HT-29 (cell line): Measurements from ENCODE around the gene LCA5. TPM values are rescaled to one million over a fixed set of nuclear protein-coding genes. Genes with fewer than 3 reads are reported as not detected.
"Not testable (repeated sequence)": the region's sequence is repeated elsewhere in the genome, so short reads cannot be mapped to it uniquely, and the experiment has no call there.

Experiments
- DNase-seq: peaks from one replicate; pipeline ENCODE4 v3.0.0-alpha.2; 2015; ENCODE audit warnings: low spot score
- small RNA-seq: library from RNA; depleted of rRNA; stranded (forward); fragments of <200 nt; gene quantifications from one replicate; pipeline ENCODE3, GENCODE V24; 2014
- total RNA-seq: library from RNA; depleted of rRNA; stranded (reverse); fragments of >200 nt; shearing (Covaris generic); gene quantifications from 2 replicates; pipeline ENCODE4 v1.2.3, GENCODE V29; 2014; rRNA removed

The LCA5 gene
- total RNA-seq, 1 experiment from 2014 or later: 0.36 TPM

DNA sequence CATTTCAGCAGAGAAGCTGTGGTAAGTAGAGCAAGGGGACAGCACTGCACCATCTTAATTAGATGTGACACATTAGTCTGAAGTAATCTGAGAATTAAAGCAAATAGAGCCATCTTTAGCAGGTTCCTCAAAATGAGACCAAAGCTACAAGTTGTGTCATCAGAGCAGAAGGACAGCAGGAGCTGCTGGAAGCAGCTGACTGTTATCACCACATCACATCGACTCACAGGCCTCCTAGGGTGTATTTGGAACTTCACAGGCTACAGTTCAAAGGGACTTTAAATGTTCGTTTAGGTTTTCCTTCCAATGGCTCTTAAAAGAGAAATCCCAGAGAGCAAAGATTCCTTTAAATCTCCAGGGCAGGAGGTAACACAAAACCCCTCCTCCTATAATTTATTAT lies 69.5 kb downstream of the LCA5 start:
- DNase-seq: no peak

DNA sequence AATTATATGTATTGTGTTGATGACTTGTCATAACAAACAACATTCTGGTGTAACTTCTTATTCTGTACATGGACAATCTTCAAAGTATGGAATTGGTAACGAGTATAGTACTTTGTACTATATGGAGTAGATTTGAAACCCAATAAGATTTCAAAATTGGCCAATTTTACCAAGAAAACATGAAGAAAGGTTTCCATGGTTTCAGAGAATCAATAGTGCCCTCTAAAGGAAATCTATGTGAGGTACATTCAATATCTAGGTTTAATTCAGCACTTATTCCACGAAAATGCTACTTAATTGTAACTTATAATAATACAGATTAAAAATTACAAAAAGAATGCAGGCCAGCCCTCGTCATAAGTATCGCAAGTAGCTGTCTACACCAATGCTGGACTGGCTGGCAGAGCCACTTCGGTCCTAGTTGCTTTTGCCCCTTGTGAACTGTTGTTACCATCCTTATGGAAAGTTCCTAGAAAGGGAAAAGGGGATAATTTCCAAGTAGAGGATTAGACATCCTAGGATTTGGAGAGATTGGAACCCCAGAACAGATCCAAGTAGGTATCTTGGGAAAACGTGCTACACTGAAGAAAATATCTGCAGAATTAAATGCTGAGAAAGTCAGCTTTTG lies 70.9 kb downstream of the LCA5 start:
- DNase-seq: peak; percentile 30

DNA sequence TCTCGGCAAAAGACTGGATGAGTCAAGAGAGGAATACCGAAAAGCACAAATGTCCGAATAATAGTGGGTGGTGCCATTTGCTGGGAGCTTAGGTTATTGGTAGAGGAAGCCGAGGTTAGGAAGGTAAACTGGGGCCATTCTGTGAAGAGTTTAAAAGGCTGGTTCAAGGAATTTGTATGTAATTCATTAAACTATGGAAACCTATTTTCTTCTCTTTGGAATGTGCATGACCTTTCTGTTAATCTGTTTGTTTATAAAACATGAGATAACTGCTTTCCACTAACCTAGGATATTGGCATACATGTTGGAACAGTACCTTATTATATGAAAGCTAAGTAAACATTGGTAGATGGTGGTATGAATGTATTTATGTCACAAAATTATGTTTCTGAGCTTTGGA lies 71.8 kb downstream of the LCA5 start:
- DNase-seq: no peak

DNA sequence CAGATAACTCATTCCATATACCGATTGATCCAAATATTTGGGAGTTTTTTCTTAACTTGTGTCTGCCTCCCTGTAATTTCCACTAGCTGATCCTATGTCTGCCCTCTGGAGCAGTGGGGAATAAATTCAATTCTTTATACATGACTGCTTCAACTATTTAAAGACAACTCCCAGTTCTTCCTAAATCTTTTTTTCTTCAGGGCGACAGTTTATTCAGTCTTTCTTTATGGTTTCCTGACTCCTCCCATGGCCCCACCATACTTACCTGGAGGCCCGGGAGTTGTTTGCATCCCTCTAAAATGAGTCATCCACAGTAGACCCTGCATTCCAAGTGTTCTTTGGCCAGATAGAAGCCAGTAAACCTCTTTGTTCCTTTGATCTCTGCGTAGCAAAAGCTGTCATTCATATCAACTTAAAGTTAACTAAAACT lies 73.6 kb downstream of the LCA5 start:
- peak; percentile 76 for DNase-seq

- no peak for DNase-seq
Observed at GRCh38 chr6:79461205-79461604, 76.0 kb downstream of the LCA5 start.

- no peak for DNase-seq
Observed at GRCh38 chr6:79455446-79455845, 81.8 kb downstream of the LCA5 start.

GRCh38 chr6:79453558-79454042 lies 83.6 kb downstream of the LCA5 start:
- peak; percentile 32 for DNase-seq

- DNase-seq: no peak
Observed at GRCh38 chr6:79450984-79451383, 86.2 kb downstream of the LCA5 start.

- DNase-seq: no peak
Observed at GRCh38 chr6:79446006-79446405, 91.2 kb downstream of the LCA5 start.

DNA sequence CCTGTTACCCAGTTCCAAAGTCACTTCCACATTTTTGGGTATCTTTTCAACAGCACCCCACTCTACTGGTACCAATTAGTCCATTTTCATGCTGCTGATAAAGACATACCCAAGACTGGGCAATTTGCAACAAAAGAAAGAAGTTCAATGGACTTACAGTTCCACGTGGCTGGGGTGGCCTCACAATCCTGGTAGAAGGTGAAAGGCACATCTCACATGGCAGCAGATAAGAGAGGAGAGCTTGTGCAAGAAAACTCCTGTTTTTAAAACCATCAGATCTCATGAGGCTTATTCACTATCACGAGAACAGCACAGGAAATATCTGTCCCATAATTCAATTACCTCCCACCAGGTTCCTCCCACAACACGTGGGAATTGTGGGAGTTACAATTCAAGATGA lies 93.4 kb downstream of the LCA5 start:
- not testable (repeated sequence) for DNase-seq

DNA sequence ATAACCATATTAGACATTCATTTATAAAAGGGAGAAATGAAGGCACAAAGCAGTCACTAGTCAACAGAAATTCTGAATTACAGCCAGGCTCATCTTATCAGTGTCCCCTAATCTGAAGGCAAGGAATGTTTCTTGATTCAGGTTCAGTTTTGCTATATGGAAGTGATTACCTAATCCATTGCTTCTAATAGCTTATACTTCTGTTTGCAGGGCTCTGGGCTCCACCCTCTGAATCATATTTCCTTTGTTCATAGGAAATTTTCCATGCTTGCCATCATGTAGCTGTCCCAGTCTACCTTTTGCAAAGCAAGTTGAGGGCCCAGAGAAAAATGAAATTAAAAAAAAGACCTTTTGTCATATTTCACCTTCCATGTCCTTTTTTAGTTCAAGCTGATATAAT lies 96.0 kb downstream of the LCA5 start:
- no peak for DNase-seq

DNA sequence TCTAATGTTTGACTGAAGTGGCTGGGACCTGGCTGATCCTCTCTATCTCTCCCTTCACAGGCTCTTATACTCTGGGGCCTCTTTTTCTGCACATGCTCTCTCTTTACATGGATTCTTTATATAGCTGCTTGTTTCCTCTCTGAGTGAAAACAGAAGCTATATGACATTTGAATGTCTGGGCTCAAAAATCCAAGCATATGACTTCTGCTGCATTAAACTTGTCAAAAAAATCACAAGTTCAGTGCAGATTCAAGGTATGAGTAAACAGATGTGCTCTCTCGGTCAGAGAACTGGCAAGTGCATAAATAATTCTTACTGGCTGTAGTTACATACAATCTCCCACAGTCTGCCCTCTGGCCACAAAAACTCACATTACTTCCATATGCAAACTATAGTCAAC lies 96.6 kb downstream of the LCA5 start:
- DNase-seq: no peak

- no peak for DNase-seq
Observed at GRCh38 chr6:79438030-79438429, 99.2 kb downstream of the LCA5 start.

DNA sequence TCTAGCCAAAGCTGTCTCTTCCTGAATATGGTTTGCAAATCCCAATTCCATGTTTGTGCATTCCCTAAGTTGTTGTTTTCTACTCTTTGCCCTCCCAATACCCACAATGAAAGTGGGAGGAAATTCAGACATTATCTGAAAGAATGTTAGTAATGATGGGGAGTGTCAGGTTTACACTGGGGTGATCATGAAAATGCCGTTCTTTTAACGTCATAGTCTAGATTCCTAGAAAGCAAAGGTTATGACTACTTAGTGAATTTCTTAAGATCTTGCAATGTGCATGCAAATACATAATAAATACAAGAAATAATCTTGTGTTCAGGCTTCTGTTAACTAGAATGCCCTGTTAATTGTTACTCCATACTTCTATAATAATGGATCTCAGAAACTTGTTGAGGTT lies 101.0 kb downstream of the LCA5 start:
- DNase-seq: no peak

DNA sequence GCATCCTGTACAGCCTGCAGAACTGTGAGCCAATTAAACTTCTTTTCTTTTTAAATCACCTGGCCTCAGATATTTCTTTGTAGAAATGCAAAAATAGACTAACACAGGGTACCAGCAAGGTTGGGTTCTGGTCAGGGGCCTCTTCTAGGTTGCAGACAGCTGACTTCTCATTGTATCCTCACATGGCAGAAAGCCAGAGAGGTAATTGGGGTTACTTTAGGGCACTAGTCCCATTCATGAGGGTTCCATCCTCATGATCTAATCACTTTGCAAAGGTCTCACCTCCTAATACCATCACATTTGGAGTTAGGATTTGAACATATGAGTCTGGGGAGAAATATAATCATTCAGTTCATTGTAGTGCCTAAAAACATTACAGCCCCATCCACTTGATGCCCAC lies 101.5 kb downstream of the LCA5 start:
- no peak for DNase-seq

Small RNA genes lying within 50 kb of the gene (small RNA-seq; reads per million reads assigned to genes)
- gene DBIP1: not detected

Other genes with a start within 250 kb of the LCA5 start
- gene SH3BGRL2, start 93.9 kb upstream of the LCA5 start, total RNA-seq: 17.6 and 19.2 TPM in 2 replicates